GM12801 (cell line): ENCODE results near the gene ST6GALNAC6.

Source experiments
- CTCF ChIP-seq: IDR thresholded peaks from one replicate; pipeline ENCODE4 v1.5.1; 2011; ENCODE audit warnings: control low read depth; ENCODE audit not compliant: insufficient read length; ENCODE audit errors: extremely low read depth

Gene ST6GALNAC6

GRCh38 chr9:127844821-127845359, 54.5 kb downstream of the ST6GALNAC6 start:
- TF ChIP-seq CTCF, result no peak

GRCh38 chr9:127841087-127841835, 58.1 kb downstream of the ST6GALNAC6 start:
- TF ChIP-seq CTCF, result no peak

GRCh38 chr9:127838375-127839078, 60.9 kb downstream of the ST6GALNAC6 start:
- no peak for TF ChIP-seq CTCF

- TF ChIP-seq CTCF, result no peak
Observed at GRCh38 chr9:127837346-127837745, 62.1 kb downstream of the ST6GALNAC6 start.

- no peak for TF ChIP-seq CTCF
Observed at GRCh38 chr9:127835991-127836516, 63.3 kb downstream of the ST6GALNAC6 start.
